Measurements from ENCODE around the gene TCERG1L. TPM values are rescaled to one million over a fixed set of nuclear protein-coding genes. Genes with fewer than 3 reads are reported as not detected.

The TCERG1L gene
- total RNA-seq, 4 donors from 2014 or later = 0.42 to 1.3 TPM; not detected in 2

DNA sequence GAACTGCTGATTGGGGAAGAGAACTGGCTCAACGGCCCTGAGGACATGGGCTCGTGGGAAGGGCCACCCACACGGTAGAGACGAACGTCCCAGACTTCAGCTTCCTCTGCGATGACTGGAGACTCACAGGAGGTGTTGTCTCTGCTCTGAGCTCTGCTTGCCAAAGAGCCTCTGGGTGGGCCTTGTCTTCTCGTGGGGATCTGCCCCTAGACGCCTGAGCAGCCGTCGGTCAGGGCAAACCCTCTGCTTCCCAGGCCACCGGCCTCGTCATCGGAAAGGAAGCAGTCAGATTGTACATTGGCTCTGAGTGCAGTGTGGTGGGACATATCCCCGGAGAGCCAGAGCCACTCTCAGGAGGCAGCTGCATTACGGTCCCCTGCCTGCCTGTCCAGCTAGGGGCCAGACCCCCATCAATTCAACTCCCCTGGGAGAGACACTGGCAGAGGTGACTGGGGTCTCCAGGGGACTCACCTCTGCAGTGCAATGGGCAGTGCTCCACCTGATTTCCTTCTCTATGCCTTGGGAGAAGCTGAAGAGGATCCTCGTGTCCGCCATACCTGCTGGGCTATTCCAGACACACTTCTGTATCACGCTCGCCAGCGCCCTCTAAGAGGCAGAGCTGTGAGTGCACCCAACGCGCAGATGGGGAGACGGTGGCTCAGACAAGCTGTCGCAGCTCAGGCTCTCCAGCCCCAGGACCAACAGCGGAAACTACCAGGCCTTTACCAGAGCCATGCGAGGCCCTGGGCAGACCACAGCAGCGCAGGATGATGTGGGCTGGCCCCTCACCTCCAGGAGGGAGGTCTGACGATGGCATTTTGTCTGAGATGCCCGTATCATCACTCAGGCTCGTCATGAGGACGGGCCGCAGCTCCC is 227.4 kb downstream of the TCERG1L start:
- DNase-seq (ENCODE audit: low spot score in 2 of 2) = no peak
- Histone ChIP-seq H3K27ac (no peak overlapping the region), H3K4me3 (no peak overlapping the region), H3K36me3 (no peaks in the 10 kb centered on the region), H3K9me3 (peaks cover 0 to 5% (median 0%) of the 10 kb centered on the region in 4 donors), H3K4me1 (peaks cover 0 to 24% (median 0%) of the 10 kb centered on the region in 4 donors), H3K27me3 (no peaks in the 10 kb centered on the region)
- TF ChIP-seq, protein P1, sequence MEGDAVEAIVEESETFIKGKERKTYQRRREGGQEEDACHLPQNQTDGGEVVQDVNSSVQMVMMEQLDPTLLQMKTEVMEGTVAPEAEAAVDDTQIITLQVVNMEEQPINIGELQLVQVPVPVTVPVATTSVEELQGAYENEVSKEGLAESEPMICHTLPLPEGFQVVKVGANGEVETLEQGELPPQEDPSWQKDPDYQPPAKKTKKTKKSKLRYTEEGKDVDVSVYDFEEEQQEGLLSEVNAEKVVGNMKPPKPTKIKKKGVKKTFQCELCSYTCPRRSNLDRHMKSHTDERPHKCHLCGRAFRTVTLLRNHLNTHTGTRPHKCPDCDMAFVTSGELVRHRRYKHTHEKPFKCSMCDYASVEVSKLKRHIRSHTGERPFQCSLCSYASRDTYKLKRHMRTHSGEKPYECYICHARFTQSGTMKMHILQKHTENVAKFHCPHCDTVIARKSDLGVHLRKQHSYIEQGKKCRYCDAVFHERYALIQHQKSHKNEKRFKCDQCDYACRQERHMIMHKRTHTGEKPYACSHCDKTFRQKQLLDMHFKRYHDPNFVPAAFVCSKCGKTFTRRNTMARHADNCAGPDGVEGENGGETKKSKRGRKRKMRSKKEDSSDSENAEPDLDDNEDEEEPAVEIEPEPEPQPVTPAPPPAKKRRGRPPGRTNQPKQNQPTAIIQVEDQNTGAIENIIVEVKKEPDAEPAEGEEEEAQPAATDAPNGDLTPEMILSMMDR (IDR thresholded peaks at IDR 0.05) = no peak
- no peak for TF ChIP-seq EP300 (IDR thresholded peaks at IDR 0.05)
- WGBS, 2 donors = 64 to 69% methylated on average over 27 to 29 of the region's 32 CpGs

DNA sequence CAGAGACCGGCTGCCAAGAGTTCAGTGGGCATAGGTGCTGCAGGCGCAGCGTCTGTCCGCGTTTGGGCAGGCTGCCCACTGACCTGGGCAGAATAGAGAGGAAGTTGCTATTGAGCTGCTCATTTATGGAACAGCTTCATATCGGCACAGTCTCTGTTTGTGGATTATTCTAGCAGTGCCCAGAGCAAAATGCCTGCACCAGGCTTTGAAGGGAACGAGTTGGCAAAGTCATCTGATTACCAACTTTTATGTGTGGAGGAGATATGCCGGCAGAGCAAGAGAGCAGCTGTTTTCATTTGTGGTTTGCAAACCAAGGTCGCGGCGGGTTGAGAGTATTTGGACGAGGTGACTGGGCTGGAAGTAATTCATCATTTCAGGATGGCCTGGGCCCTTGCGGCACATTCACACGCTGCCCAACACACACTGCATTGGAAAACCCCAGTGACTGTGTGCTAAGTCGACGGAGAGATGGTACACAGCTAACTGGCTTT is 228.5 kb downstream of the TCERG1L start:
- no peaks in the 10 kb centered on the region for H3K27me3 ChIP-seq

DNA sequence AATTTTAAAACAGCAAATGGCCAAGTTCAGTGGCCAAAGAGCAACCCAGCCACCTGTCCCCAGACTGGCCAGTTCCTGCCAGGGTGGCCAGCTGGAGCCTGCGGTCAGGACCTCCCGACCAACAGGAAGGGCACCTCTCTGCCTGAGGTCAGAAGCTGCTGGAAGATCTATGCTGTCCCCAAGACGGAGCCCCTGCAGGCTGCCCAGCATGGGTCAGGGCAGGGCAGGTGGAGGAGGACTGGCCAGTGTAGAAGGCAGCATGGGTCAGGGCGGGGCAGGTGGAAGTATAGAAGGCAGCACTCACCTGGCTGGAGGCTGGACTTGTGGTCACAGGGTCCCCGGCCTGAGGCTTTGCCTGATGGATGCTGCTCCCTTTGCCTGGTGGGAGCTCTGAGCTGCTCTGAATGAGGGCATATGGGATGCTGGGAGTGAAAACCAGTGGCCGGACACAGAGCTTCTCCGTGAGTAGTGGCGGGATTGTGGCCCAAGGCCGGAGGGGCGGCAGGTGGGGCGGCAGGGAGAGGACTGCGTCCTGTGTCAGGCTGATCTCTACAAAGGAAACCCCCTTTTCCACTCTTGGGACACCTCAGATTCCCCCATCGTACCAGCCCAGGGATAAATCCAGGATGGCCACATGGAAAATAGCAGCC is 229.2 kb downstream of the TCERG1L start:
- no peak for DNase-seq (ENCODE audit: low spot score in 2 of 2)
- H3K27me3 ChIP-seq = no peaks in the 10 kb centered on the region
- no peak for TF ChIP-seq POLR2A (IDR thresholded peaks at IDR 0.05)
- TF ChIP-seq, protein P1 (IDR thresholded peaks at IDR 0.05) = no peak
- TF ChIP-seq EP300 (IDR thresholded peaks at IDR 0.05) = no peak
- peaks cover 0 to 24% (median 0%) of the 10 kb centered on the region in 4 donors for H3K4me1 ChIP-seq
- no peak overlapping the region for H3K27ac ChIP-seq
- no peak overlapping the region for H3K4me3 ChIP-seq
- no peaks in the 10 kb centered on the region for H3K36me3 ChIP-seq
- 92 to 93% methylated on average over 13 of the region's 13 CpGs for WGBS, 2 donors
- H3K9me3 ChIP-seq = peaks cover 0 to under 1% (median 0%) of the 10 kb centered on the region in 4 donors

More for the DNA sequence above, 228.5 kb downstream of the TCERG1L start:
- TF ChIP-seq, protein P1 (IDR thresholded peaks at IDR 0.05) = no peak
- TF ChIP-seq POLR2A (IDR thresholded peaks at IDR 0.05) = no peak
- TF ChIP-seq EP300 (IDR thresholded peaks at IDR 0.05) = no peak
- Histone ChIP-seq H3K4me1 (peaks cover 0 to 24% (median 0%) of the 10 kb centered on the region in 4 donors), H3K4me3 (no peak overlapping the region), H3K9me3 (peaks cover 0 to 5% (median 0%) of the 10 kb centered on the region in 4 donors), H3K27ac (no peak overlapping the region), H3K36me3 (no peaks in the 10 kb centered on the region)
- 62 to 67% methylated on average over 16 of the region's 16 CpGs for WGBS, 2 donors
- no peak for DNase-seq (ENCODE audit: low spot score in 2 of 2)

DNA sequence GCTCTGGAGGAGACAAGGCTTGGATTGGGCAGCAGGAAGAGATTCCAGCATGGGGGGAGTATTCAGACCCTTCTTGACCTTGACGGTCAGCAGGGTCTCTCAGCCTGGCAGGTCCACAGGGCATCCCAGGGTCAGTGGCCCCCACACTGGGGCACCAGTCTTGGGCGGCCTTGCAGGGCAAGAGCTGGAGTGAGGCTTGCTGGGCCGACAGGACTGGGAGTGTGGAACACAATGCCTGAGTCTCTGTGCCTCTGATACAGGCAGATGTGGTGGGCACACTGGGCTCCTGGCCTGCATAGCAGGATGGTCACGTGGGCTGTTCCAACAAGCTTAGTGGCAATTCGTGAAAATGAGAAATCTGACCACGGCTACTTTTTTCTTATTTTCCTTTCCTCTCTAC is 229.7 kb downstream of the TCERG1L start:
- H3K9me3 ChIP-seq = no peaks in the 10 kb centered on the region
- 65 to 68% methylated on average over 6 of the region's 6 CpGs for WGBS, 2 donors
- TF ChIP-seq EP300 (IDR thresholded peaks at IDR 0.05) (no peak), POLR2A (IDR thresholded peaks at IDR 0.05) (no peak)
- TF ChIP-seq, protein P1 (IDR thresholded peaks at IDR 0.05) = no peak

DNA sequence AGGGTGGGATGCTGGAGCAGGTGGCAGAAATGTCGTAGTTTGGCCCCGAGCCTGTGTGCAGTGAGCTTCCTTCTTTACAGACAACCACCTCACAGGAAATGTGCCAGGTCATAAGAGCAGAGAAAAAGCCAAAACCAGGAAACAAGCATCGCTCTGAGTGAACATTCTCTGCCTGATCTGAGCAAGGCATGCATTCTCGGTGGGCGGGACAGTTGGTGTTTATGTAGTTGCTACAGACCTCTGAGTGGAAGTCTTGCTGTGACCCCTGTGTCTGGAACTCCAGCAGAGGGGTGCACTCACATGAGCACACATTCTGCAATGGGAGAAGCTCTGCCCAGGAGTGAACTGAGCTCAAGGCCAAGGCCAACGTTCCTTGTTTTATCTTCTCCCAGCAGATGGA is 230.1 kb downstream of the TCERG1L start:
- H3K27ac ChIP-seq = no peak overlapping the region
- H3K27me3 ChIP-seq = no peaks in the 10 kb centered on the region
- H3K4me1 ChIP-seq = peaks cover 0 to 24% (median 0%) of the 10 kb centered on the region in 4 donors
- no peak for DNase-seq (ENCODE audit: low spot score in 2 of 2)
- TF ChIP-seq EP300 (IDR thresholded peaks at IDR 0.05) = no peak
- TF ChIP-seq POLR2A (IDR thresholded peaks at IDR 0.05) = no peak
- TF ChIP-seq, protein P1 (IDR thresholded peaks at IDR 0.05) = no peak
- H3K9me3 ChIP-seq = no peaks in the 10 kb centered on the region
- WGBS, 2 donors = 20 to 23% methylated on average over 6 of the region's 6 CpGs
- no peaks in the 10 kb centered on the region for H3K36me3 ChIP-seq
- H3K4me3 ChIP-seq = no peak overlapping the region

More for the DNA sequence above, 229.7 kb downstream of the TCERG1L start:
- Histone ChIP-seq H3K4me1 (peaks cover 0 to 24% (median 0%) of the 10 kb centered on the region in 4 donors), H3K4me3 (no peak overlapping the region), H3K36me3 (no peaks in the 10 kb centered on the region), H3K27ac (no peak overlapping the region), H3K27me3 (no peaks in the 10 kb centered on the region)
- no peak for DNase-seq (ENCODE audit: low spot score in 2 of 2)

All from tibial nerve (tissue), 4 donors.